ENCODE measurements around the gene SULT1E1. TPM values are rescaled to one million over a fixed set of nuclear protein-coding genes. Genes with fewer than 3 reads are reported as not detected.

SULT1E1 gene
- total RNA-seq, 1 donor from 2014 or later, result 1.4 TPM

GRCh38 chr4:69835766-69836165, 24.2 kb downstream of the SULT1E1 start:
- Histone ChIP-seq H3K9me3 (no peaks in the 10 kb centered on the region), H3K4me1 (no peaks in the 10 kb centered on the region), H3K4me3 (no peak overlapping the region), H3K27me3 (no peaks in the 10 kb centered on the region), H3K36me3 (no peaks in the 10 kb centered on the region), H3K27ac (no peak overlapping the region)
- DNase-seq (no peak), ATAC-seq (no peak)
- TF ChIP-seq CTCF (IDR thresholded peaks at IDR 0.05), result no peak
- intact Hi-C loops (cut with DNase I), result no loop called here

GRCh38 chr4:69833251-69833650, 26.7 kb downstream of the SULT1E1 start:
- DNase-seq (no peak), ATAC-seq (no peak)
- intact Hi-C loops (cut with DNase I), result no loop called here
- no peaks in the 10 kb centered on the region for H3K4me1 ChIP-seq
- no peak overlapping the region for H3K4me3 ChIP-seq
- no peaks in the 10 kb centered on the region for H3K9me3 ChIP-seq
- no peaks in the 10 kb centered on the region for H3K36me3 ChIP-seq
- H3K27me3 ChIP-seq, result no peaks in the 10 kb centered on the region
- H3K27ac ChIP-seq, result no peak overlapping the region
- no peak for TF ChIP-seq CTCF (IDR thresholded peaks at IDR 0.05)

GRCh38 chr4:69832326-69833030, 27.5 kb downstream of the SULT1E1 start:
- DNase-seq (no peak), ATAC-seq (peak; percentile 34)
- Histone ChIP-seq H3K36me3 (no peaks in the 10 kb centered on the region), H3K27me3 (no peaks in the 10 kb centered on the region), H3K27ac (peak overlapping the region; percentile 49), H3K9me3 (no peaks in the 10 kb centered on the region), H3K4me3 (no peak overlapping the region), H3K4me1 (no peaks in the 10 kb centered on the region)
- no peak for TF ChIP-seq CTCF (IDR thresholded peaks at IDR 0.05)
- intact Hi-C loops (cut with DNase I), result no loop called here

- DNase-seq (no peak), ATAC-seq (peak; percentile 94)
- TF ChIP-seq CTCF (IDR thresholded peaks at IDR 0.05), result no peak
- intact Hi-C loops (cut with DNase I), result no loop called here
- H3K4me1 ChIP-seq, result no peaks in the 10 kb centered on the region
- no peaks in the 10 kb centered on the region for H3K27me3 ChIP-seq
- no peak overlapping the region for H3K4me3 ChIP-seq
- H3K27ac ChIP-seq, result peak overlapping the region; percentile 49
- H3K36me3 ChIP-seq, result no peaks in the 10 kb centered on the region
- H3K9me3 ChIP-seq, result no peaks in the 10 kb centered on the region
These were observed 28.2 kb downstream of the SULT1E1 start for GRCh38 chr4:69831646-69832325.

DNA sequence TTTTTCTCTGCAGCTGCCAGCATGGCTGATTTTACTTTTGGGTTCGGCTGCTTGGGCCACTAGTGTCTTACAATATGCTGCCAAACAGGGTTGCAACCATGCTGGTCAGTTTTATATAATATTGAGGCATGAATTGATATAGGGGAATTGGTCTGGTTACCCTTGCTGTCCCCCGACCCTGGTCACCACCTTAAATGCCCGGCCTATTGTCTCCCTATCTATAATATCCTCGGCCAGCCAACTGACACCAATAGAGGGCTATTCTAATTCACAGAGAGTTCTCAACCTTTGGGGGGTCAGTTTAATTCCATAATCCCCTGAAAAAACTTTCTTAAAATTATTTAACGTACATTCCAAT, 28.7 kb downstream of the SULT1E1 start:
- no peak for ATAC-seq
- DNase-seq, result no peak
- Histone ChIP-seq H3K36me3 (no peaks in the 10 kb centered on the region), H3K27me3 (no peaks in the 10 kb centered on the region), H3K4me1 (no peaks in the 10 kb centered on the region), H3K4me3 (no peak overlapping the region), H3K27ac (peak overlapping the region; percentile 49), H3K9me3 (no peaks in the 10 kb centered on the region)
- no peak for TF ChIP-seq CTCF (IDR thresholded peaks at IDR 0.05)
- intact Hi-C loops (cut with DNase I), result no loop called here

All from upper lobe of right lung (tissue), 1 donor.